SU-DHL-6 (cell line): ENCODE measurements around the gene ADCY5.

ENCODE experiments used
- H2AFZ ChIP-seq: fragments of 200-600 bp; sonication (generic); 2 replicates; pipeline ENCODE4 v1.6.1; 2014; ENCODE audit warnings: low read depth, mild to moderate bottlenecking, moderate library complexity, mixed read lengths, antibody characterized with exemption, low read length; ENCODE audit not compliant: severe bottlenecking
- H3F3A ChIP-seq: fragments of 200-600 bp; shearing (Covaris generic); 2 replicates; pipeline ENCODE4 v1.6.0; 2016; ENCODE audit warnings: antibody characterized with exemption, mild to moderate bottlenecking; ENCODE audit not compliant: insufficient read depth
- H3K27ac ChIP-seq: fragments of 200-600 bp; sonication (generic); 2 replicates; pipeline ENCODE4 v1.5.1; 2016; ENCODE audit warnings: low read depth, mild to moderate bottlenecking, low read length, moderate library complexity, mixed read lengths
- H3K27me3 ChIP-seq: fragments of 200-600 bp; sonication (generic), shearing (Covaris generic); 2 replicates; pipeline ENCODE4 v1.6.0; 2014; ENCODE audit warnings: mild to moderate bottlenecking, low read length
- H3K36me3 ChIP-seq: fragments of 200-600 bp; sonication (generic); 2 replicates; pipeline ENCODE4 v1.6.1; 2014; ENCODE audit warnings: mild to moderate bottlenecking, low read length, mixed read lengths
- H3K4me2 ChIP-seq: fragments of 300-600, 200-600 bp; shearing (Covaris generic), sonication (generic); 2 replicates; pipeline ENCODE4 v1.6.0; 2014; ENCODE audit warnings: low read length, low read depth, mild to moderate bottlenecking; ENCODE audit not compliant: poor library complexity, severe bottlenecking
- H3K4me3 ChIP-seq: fragments of 200-600 bp; sonication (generic); 2 replicates; pipeline ENCODE4 v1.5.1; 2014; ENCODE audit warnings: antibody characterized with exemption, low read length, mild to moderate bottlenecking, mixed read lengths; ENCODE audit not compliant: insufficient read depth, poor library complexity, severe bottlenecking
- H3K79me2 ChIP-seq: fragments of 200-600 bp; sonication (generic); 2 replicates; pipeline ENCODE4 v1.6.1; 2014; ENCODE audit warnings: mild to moderate bottlenecking, low read length, moderate library complexity; ENCODE audit not compliant: insufficient read depth
- H3K9ac ChIP-seq: fragments of 200-600 bp; sonication (generic); 2 replicates; pipeline ENCODE4 v1.7.0; 2014; ENCODE audit warnings: mild to moderate bottlenecking, low read length
- H3K9me2 ChIP-seq: fragments of 200-600 bp; sonication (generic); replicated peaks from 2 replicates; pipeline ENCODE4 v1.6.1; 2014; ENCODE audit warnings: low read length; ENCODE audit not compliant: insufficient read depth
- H3K9me3 ChIP-seq: fragments of 200-600 bp; sonication (generic); 2 replicates; pipeline ENCODE4 v1.6.1; 2014; ENCODE audit warnings: low read length, mixed read lengths; ENCODE audit not compliant: insufficient read depth
- H4K20me1 ChIP-seq: fragments of 200-600 bp; sonication (generic); 2 replicates; pipeline ENCODE4 v1.6.1; 2014; ENCODE audit warnings: low read depth, mild to moderate bottlenecking, antibody characterized with exemption, low read length, moderate library complexity, mixed read lengths
- EZH2phosphoT487 ChIP-seq: fragments of 200-600 bp; sonication (generic), shearing (Covaris generic); conservative IDR thresholded peaks from 2 replicates; pipeline ENCODE4 v1.6.1; 2018; ENCODE audit warnings: mild to moderate bottlenecking, antibody characterized with exemption, low read length, moderate library complexity, mixed read lengths
- TF ChIP-seq, protein P1 (sequence below): fragments of 200-600 bp; sonication (generic); IDR thresholded peaks from one replicate; pipeline ENCODE4 v1.5.1; 2017; ENCODE audit warnings: antibody characterized with exemption, mild to moderate bottlenecking, low read length, moderate library complexity; ENCODE audit not compliant: insufficient read depth, poor library complexity, severe bottlenecking

Gene ADCY5

DNA sequence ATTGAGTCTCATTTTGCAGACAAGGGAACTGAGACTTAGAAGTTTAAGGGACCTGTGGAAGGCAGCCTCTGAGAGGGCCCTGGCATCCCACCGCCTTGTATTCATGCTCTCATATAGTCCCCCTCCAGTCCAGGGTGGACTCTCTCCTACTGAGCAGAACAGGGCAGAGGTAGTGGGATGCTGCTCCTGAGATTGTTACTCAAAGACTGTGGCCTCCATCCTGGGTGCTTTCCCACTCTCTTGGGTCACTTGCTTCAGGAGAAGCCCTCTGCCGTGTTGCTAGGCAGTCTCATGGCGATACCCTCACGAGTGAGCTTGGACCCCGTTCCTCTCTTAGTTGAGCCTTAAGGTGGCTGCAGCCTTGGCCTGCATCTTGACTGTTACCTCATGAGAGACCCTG, 22.2 kb upstream of the ADCY5 start:
- Histone ChIP-seq H3K27me3 (no peaks in the 10 kb centered on the region), H3K4me2 (no peak overlapping the region), H4K20me1 (no peaks in the 10 kb centered on the region), H3K9me3 (no peaks in the 10 kb centered on the region), H3F3A (no peaks in the 10 kb centered on the region), H2AFZ (no peak overlapping the region), H3K36me3 (no peaks in the 10 kb centered on the region), H3K9ac (no peak overlapping the region), H3K79me2 (no peaks in the 10 kb centered on the region), H3K27ac (no peak overlapping the region), H3K9me2 (no peaks in the 10 kb centered on the region), H3K4me3 (no peak overlapping the region)
- TF ChIP-seq EZH2phosphoT487 = no peak
- TF ChIP-seq, protein P1, sequence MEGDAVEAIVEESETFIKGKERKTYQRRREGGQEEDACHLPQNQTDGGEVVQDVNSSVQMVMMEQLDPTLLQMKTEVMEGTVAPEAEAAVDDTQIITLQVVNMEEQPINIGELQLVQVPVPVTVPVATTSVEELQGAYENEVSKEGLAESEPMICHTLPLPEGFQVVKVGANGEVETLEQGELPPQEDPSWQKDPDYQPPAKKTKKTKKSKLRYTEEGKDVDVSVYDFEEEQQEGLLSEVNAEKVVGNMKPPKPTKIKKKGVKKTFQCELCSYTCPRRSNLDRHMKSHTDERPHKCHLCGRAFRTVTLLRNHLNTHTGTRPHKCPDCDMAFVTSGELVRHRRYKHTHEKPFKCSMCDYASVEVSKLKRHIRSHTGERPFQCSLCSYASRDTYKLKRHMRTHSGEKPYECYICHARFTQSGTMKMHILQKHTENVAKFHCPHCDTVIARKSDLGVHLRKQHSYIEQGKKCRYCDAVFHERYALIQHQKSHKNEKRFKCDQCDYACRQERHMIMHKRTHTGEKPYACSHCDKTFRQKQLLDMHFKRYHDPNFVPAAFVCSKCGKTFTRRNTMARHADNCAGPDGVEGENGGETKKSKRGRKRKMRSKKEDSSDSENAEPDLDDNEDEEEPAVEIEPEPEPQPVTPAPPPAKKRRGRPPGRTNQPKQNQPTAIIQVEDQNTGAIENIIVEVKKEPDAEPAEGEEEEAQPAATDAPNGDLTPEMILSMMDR = no peak

GRCh38 chr3:123469323-123469995, 20.6 kb upstream of the ADCY5 start:
- Histone ChIP-seq H3K9me2 (no peaks in the 10 kb centered on the region), H2AFZ (no peak overlapping the region), H3K4me2 (no peak overlapping the region), H3K79me2 (no peaks in the 10 kb centered on the region), H3F3A (no peaks in the 10 kb centered on the region), H3K27me3 (no peaks in the 10 kb centered on the region), H4K20me1 (no peaks in the 10 kb centered on the region), H3K9me3 (no peaks in the 10 kb centered on the region), H3K9ac (no peak overlapping the region), H3K4me3 (no peak overlapping the region), H3K27ac (no peak overlapping the region), H3K36me3 (no peaks in the 10 kb centered on the region)
- TF ChIP-seq, protein P1 = no peak
- TF ChIP-seq EZH2phosphoT487 = no peak

DNA sequence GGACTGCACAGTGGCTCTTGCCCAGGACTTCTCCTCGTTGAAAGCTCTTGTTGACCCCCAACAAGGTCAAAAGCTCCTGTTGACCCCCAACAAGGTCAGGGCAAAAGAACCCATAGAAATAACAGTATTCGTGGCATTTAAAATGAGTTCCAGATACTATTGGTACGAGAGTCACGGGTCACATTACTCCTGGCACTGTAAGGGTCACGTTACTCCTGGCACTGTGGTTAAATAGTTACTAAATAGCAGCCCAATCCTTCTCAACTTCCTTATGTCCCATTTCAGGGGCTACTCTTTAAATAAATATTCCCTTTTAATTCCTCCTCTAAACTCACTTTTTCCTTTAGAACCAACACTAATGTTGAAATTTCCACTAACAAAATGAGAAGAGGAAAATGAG, 18.2 kb upstream of the ADCY5 start:
- Histone ChIP-seq H3K36me3 (no peaks in the 10 kb centered on the region), H3K27ac (no peak overlapping the region), H3K9me2 (no peaks in the 10 kb centered on the region), H3K4me3 (no peak overlapping the region), H3K4me2 (no peak overlapping the region), H3K27me3 (no peaks in the 10 kb centered on the region), H3K79me2 (no peaks in the 10 kb centered on the region), H2AFZ (no peak overlapping the region), H3K9me3 (no peaks in the 10 kb centered on the region), H4K20me1 (no peaks in the 10 kb centered on the region), H3K9ac (no peak overlapping the region), H3F3A (no peaks in the 10 kb centered on the region)
- no peak for TF ChIP-seq EZH2phosphoT487
- TF ChIP-seq, protein P1 = no peak
